Measurements from ENCODE around the gene RPL21.

DNA sequence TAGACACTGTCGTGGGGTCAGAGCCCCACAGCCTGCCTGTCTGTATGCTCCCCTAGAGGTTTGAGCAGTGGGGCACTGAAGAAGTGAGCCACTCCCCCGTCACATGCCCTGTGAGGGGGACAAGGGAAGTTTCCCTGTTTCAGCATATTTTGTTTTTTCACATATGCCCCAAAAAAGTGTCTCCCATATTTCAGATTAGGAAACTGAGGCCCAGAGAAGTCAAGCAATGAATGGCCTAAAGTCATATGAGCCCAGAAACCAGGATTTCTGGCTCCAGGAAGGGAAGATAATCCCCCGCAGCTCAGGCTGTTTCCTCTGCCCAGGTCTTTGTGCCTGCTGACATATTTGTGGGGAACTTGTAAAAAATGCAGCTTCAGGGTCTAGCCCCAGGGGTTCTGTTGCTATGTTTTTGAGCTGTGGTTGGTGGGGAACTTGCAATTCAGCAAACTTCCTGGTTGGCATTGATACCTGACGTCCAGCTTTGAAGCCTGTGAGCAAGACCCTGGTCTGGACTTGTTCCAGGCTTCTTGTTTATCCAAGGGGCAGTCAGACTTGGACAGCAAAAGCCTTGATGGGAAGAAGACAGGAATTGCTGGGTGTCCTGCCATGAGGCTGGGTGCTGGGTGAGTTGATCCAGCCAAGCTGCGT lies 28.8 kb downstream of the RPL21 start:
- TF ChIP-seq CTCF (optimal IDR thresholded peaks at IDR 0.05 in 1 of 3, IDR thresholded peaks at IDR 0.05 in 1 of 3, conservative IDR thresholded peaks at IDR 0.05 in 1 of 3; ENCODE audit: extremely low read depth in 1 of 3, insufficient read depth in 2 of 3, low read length in 3 of 3), result no peak
- no peak for TF ChIP-seq EZH2 (IDR thresholded peaks at IDR 0.05; ENCODE audit: low read length)
